Glomerular visceral epithelial cell (primary cell): ENCODE data around the gene ISG20L2.

Source experiments
- DNase-seq: peaks from one replicate; pipeline ENCODE4 v3.0.0-alpha.2; 2016; ENCODE audit errors: extremely low spot score

Gene ISG20L2

GRCh38 chr1:156706657-156707416, 21.7 kb downstream of the ISG20L2 start:
- DNase-seq, result no peak

DNA sequence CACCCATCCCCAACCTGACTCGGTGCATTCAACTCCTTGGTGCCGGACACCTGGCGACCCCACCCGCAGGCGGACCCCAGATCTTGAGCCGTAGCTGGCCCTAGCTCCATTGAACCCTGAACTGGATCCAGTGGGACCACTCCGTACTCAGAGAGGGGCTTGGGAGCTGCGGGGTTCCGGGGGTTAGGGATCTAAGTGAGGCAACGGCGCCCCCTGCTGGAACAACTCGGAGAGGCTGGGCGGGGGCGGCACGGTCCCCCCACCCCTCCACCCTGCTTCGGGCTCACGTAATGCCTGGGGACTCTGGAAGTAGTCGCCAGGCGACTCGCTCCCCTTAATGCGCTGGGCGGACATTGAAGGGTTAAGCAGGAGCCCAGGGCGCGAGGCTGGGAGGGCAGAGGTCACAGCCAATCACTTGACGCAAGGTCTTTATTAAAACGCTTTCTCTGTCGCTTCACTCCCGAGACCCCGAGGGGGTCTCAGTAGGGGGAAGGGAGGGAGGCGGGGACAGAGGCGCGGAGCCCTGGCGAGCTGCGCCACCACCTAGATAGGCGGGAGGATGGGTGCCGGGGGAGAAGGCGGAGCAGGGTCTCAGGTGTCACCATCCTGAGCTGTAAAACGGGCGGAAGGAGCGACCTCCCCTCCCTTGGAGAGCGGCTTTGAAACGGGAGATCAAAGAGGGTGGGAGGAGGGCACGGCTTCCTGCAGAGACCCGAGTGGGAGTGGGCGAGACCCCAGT, 22.5 kb downstream of the ISG20L2 start:
- peak; percentile 47 for DNase-seq

DNA sequence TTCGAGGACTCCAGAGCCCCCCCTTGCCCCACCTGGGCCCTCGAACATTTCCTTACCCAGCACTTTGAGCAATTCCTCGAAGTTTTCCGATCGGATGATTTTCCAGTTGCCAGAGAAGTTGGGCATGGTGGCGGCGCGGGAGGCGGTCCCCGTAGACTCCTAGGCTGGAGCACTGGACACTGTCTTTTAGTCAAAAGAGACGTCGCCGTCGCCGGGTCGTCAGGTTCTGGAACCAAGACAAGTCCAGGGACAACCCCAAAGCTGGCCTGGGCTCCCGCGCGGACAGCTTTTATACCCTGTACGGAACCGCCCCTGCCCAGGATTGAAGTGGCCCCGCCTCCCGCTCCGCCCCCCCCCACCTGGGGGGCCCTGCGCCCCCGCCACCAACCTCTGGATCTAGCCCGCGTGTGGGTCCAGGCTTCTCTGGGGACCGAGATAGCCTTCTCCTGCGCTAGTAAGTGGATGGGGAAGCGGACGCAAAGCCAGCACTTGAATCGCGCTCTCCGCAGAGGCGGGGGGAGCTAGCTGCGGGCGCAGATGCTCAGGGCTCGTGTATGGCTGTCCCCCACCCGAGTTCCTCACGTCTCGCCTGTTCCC, 23.1 kb downstream of the ISG20L2 start, which contains the start of gene CRABP2:
CRABP2 (minus strand) TSS at position 263 of the 597 bp plus-strand sequence; CDS start at position 126, 137 bp downstream.
- DNase-seq, result no peak

DNA sequence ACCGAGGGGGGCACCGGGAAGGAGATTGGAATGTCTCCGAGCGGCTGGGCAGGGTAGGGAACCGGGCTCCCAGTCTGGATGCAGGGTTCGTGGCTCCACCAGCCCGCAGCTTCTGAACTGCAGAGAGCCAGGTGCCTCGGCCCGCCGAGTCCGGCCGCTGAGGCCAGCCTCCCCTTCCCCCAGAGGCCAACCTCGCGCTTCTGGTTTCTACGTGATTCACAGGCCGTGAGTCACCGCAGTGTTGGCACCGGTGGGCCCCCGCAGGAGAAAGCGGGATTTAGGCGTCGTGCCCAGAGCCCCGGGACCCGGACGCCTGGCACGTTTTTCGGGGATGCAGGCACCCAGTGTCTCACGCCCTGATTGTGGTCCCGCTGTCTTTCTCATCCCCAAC, 23.6 kb downstream of the ISG20L2 start:
- peak; percentile 82 for DNase-seq

- no peak for DNase-seq
Observed at GRCh38 chr1:156704166-156704711, 24.3 kb downstream of the ISG20L2 start.

DNA sequence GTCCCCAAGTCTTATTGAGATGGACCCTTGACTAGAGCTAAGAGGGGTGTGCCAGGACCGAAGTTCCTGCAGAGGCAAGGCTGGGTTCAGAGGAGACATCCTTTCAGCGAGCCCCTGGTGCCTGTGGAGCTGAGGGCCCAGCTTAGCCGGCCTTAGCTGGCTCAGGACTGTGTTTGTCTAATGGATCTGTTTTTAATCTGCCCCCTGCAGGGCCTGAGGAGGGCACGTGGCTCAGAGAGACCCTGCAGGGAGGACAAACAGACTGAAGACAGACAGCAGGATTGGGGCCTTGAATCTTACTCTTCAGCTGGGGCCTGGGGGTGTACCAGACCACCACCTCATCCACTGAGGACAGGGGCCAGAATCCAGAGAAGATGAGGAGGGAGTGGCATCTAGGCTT, 24.8 kb downstream of the ISG20L2 start:
- no peak for DNase-seq

GRCh38 chr1:156703336-156703735, 25.2 kb downstream of the ISG20L2 start:
- no peak for DNase-seq

DNA sequence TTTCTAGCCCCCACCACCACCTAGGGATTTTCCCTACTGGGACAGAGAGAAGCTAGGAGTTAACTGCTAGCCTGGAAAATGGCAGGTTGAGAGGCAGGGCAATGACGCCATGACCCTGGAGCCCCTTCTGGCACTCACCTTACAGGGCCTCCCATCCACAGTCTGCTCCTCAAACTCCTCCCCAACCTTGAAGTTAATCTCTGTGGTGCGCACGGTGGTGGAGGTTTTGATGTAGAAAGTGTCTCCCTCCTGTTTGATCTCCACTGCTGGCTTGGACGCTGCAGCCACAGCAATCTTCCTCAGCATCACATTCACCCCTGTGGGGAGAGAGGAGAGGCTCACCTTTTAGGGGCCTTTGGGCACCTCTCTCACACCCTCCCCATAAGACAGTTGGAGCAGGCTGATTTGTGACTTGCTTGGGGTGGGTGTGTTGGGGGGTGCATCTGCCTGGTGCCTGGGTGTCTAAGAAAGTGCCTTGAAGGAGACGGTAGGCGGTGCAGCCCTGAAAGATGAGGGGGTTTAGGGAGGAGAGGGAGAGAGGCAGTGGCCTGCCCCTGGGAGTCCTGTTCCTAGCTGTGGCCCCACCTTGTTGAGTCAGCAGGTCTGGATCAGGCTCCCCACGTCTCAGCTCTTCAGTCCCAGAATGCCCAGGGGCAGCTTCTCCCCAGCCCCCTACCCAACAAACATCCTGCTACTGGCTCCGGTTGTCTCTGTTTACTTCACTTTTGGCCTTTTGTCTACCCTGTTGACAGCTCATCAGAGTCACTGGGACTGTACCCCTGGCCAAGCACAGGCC, 27.6 kb downstream of the ISG20L2 start:
- DNase-seq, result no peak

DNA sequence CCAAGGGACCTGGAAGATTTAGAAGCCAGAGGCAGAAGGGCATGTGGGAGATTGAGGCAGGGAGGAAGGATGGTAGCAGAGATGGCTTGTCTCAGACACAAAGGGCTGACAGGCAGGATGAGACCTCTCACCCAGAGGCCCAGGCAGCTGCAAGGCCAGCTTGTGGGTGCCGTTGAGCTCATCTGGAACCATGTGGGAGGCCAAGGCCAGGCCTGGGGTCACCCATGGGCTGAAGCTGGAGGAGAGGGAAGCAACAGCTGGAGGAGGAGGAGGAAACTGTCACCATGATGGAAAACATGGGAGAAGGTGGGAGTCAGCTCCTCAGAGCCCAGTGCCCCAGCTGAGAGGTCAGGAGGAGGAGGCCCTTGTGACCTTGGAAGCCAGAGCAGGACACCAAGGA, 29.6 kb downstream of the ISG20L2 start:
- DNase-seq, result no peak

GRCh38 chr1:156697481-156697880, 31.1 kb downstream of the ISG20L2 start:
- peak; percentile 64 for DNase-seq

- DNase-seq, result no peak
Observed at GRCh38 chr1:156696755-156697154, 31.8 kb downstream of the ISG20L2 start.

GRCh38 chr1:156694690-156694962, 33.9 kb downstream of the ISG20L2 start:
- no peak for DNase-seq

GRCh38 chr1:156693848-156694689, 34.5 kb downstream of the ISG20L2 start:
- DNase-seq, result no peak

DNA sequence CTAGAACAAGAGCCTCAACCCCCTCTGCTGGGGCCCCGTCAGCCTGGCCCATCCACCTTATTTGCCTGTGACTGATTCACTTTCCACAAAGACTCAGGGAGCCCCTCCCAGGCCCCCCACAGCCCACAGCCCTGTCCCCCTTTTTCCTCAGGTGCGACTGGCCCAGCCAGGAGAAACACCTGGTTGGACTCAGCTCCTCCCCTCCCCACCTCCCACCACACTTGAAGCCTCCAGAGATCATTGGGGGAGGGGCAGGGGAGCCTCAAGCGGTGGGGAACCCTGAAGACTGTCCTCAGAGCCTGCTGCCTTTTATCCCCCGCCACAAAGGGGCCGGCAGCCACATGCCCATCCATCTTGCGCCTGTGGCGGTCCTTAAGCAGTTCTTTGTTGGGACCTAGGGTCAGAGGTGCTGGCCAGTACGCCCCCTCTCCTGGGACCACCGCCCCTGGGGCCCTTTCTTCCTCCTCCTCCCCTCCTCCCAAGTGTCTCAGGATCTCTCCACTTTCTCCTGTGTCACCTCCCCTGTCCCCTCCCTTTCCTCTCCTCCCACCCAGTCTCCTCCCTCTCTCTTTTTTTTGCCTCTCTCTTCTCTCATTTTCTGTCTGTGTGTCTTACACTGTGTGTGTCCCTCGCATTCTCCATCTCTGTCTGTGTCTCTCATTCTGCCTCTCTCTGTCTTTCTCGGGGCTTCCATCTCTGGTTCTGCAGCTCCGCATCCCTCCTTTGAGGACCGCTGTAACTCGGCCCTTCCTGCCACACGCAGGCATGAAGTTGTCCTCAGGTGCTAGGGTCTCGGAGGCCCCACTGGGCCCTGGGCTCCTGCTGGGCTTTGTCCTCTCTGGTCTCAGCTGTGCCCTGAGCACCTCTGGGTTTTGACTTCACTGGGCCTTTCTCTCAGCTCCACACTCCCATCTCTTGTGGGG, 35.4 kb downstream of the ISG20L2 start:
- no peak for DNase-seq

DNA sequence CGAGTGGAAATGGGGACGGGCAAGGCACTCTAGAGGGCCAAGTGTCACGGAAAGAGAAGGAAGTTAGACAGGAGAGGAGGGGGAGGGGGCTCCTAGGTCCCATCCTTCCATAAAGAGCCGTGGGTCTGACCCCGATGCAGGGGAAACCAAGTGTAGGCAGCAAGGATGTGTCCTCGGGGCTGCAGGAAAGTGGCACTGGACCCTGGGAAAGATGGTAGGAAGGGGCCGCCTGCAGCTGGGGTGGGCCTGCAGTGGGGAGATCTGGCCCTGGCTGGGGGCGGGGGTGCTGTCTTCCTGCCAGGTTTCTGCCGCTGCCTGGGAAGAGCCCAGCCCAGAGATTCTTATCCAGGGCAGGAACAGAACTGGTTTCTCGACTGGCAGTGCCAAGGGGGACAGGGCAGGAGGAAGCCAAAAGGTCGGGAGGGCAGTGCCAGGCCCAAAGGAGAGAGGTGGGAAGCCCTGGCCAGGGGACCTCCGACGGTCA, 36.1 kb downstream of the ISG20L2 start:
- DNase-seq, result no peak

DNA sequence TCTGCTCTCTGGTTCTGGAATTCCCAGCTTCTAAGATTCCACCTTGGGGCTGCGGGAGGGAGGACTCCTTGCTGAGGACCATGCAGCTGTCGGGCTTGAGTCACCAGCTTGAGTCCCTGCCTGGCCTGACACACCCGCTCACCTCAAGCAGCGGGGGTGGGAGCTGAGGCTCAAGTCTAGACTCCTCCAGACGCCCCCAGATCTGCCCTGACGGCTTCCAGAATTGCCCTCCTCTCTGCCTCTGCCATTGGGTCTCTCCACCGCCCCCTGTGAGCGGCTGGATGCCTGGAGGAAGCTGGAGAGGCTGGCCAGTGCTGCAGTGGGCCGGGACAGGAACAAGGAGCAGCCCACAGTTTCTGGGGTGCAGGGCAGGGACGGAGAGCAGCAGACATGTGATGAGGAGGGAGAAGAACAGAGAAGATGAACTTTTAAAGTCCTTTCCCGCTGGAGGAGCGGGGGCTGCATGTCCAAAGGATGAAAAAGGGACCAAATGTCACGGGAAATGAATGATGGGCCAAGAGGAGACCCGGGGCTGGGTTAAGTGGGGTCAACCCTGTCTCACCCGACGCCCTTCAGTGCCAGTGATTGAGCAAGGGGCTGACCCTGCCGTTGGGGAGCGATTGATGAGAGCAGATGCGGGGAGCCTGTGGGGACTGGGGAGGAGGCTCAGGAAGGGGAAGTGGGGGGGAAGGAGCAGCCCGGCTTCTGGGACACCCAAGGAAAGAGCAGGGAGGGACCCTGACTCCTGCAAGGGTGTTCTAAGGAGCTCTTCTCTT, 36.7 kb downstream of the ISG20L2 start:
- DNase-seq, result peak; percentile 66

- DNase-seq, result no peak
Observed at GRCh38 chr1:156691191-156691590, 37.4 kb downstream of the ISG20L2 start.

- no peak for DNase-seq
Observed at GRCh38 chr1:156690675-156691036, 37.9 kb downstream of the ISG20L2 start.
